H9 (cell line): ENCODE measurements around the gene PRKCZ. TPM values are rescaled to one million over a fixed set of nuclear protein-coding genes. Genes with fewer than 3 reads are reported as not detected.

Source experiments
- DNase-seq: peaks from one replicate; pipeline ENCODE4 v3.0.0-alpha.2; 2017
- H2AFZ ChIP-seq: one replicate; pipeline ENCODE4 v1.6.1; 2013; ENCODE audit warnings: mild to moderate bottlenecking, low read length, control low read depth, moderate library complexity
- H2AK5ac ChIP-seq: 2 replicates; pipeline ENCODE4 v1.6.1; 2013; ENCODE audit warnings: low read length, control low read depth, mixed read lengths; ENCODE audit not compliant: insufficient read length
- H2BK120ac ChIP-seq: one replicate; pipeline ENCODE4 v1.6.1; 2013; ENCODE audit warnings: low read depth, mild to moderate bottlenecking, low read length, control low read depth, inconsistent platforms; ENCODE audit not compliant: poor library complexity, severe bottlenecking
- H2BK12ac ChIP-seq: 2 replicates; pipeline ENCODE4 v1.6.1; 2013; ENCODE audit warnings: low read length, control low read depth, mixed read lengths, low read depth; ENCODE audit not compliant: insufficient read length
- H2BK15ac ChIP-seq: 2 replicates; pipeline ENCODE4 v1.6.1; 2013; ENCODE audit warnings: low read depth, low read length, control low read depth
- H2BK20ac ChIP-seq: one replicate; pipeline ENCODE4 v1.6.1; 2013; ENCODE audit warnings: low read depth, mild to moderate bottlenecking, low read length, control low read depth, inconsistent platforms; ENCODE audit not compliant: poor library complexity, severe bottlenecking
- H2BK5ac ChIP-seq: 2 replicates; pipeline ENCODE4 v1.6.1; 2013; ENCODE audit warnings: low read length, control low read depth, mixed read lengths; ENCODE audit not compliant: insufficient read length
- H3K14ac ChIP-seq: 2 replicates; pipeline ENCODE4 v1.6.1; 2013; ENCODE audit warnings: low read length, control low read depth; ENCODE audit not compliant: insufficient read depth
- H3K18ac ChIP-seq: 2 replicates; pipeline ENCODE4 v1.6.1; 2013; ENCODE audit warnings: low read depth, mild to moderate bottlenecking, mixed read lengths, low read length, control low read depth; ENCODE audit not compliant: insufficient read length
- H3K23ac ChIP-seq: 2 replicates; pipeline ENCODE4 v1.6.1; 2013; ENCODE audit warnings: low read length, control low read depth, mixed read lengths, low read depth; ENCODE audit not compliant: insufficient read length
- H3K23me2 ChIP-seq: 2 replicates; pipeline ENCODE4 v1.6.1; 2013; ENCODE audit warnings: low read depth, mild to moderate bottlenecking, mixed read lengths, low read length, control low read depth; ENCODE audit not compliant: insufficient read length, poor library complexity, severe bottlenecking
- H3K27ac ChIP-seq: 2 replicates; pipeline ENCODE4 v1.5.1; 2013; ENCODE audit warnings: low read length, control low read depth, mixed read lengths, low read depth; ENCODE audit not compliant: insufficient read length
- H3K27me3 ChIP-seq: 2 replicates; pipeline ENCODE4 v1.6.1; 2013; ENCODE audit warnings: low read length, control low read depth, inconsistent platforms; ENCODE audit not compliant: insufficient read depth
- H3K4ac ChIP-seq: 2 replicates; pipeline ENCODE4 v1.6.1; 2013; ENCODE audit warnings: low read depth, mild to moderate bottlenecking, control low read depth, inconsistent platforms, low read length, moderate library complexity
- H3K4me1 ChIP-seq: 2 replicates; pipeline ENCODE4 v1.6.1; 2013; ENCODE audit warnings: low read length, control low read depth, inconsistent platforms; ENCODE audit not compliant: insufficient read depth
- H3K4me2 ChIP-seq: 2 replicates; pipeline ENCODE4 v1.6.1; 2013; ENCODE audit warnings: low read length, control low read depth, mixed read lengths; ENCODE audit not compliant: insufficient read length, insufficient read depth
- H3K56ac ChIP-seq: 2 replicates; pipeline ENCODE4 v1.6.1; 2013; ENCODE audit warnings: low read depth, mild to moderate bottlenecking, mixed read lengths, low read length, control low read depth; ENCODE audit not compliant: insufficient read length
- H3K79me1 ChIP-seq: 2 replicates; pipeline ENCODE4 v1.6.1; 2013; ENCODE audit warnings: low read depth, mild to moderate bottlenecking, moderate library complexity, low read length, control low read depth, inconsistent platforms; ENCODE audit not compliant: insufficient read depth, poor library complexity, severe bottlenecking
- H3K79me2 ChIP-seq: 2 replicates; pipeline ENCODE4 v1.6.1; 2013; ENCODE audit warnings: low read length, control low read depth, inconsistent platforms; ENCODE audit not compliant: insufficient read depth
- H3K9ac ChIP-seq: 2 replicates; pipeline ENCODE4 v1.6.1; 2013; ENCODE audit warnings: low read length, control low read depth, mixed read lengths; ENCODE audit not compliant: insufficient read length; ENCODE audit errors: extremely low read depth
- H3K9me3 ChIP-seq: one replicate; pipeline ENCODE4 v1.6.1; 2013; ENCODE audit warnings: low read depth, low read length, inconsistent platforms; ENCODE audit not compliant: control insufficient read depth
- H3T11ph ChIP-seq: one replicate; pipeline ENCODE4 v1.6.1; 2013; ENCODE audit warnings: mild to moderate bottlenecking, low read length, control low read depth, inconsistent platforms
- H4K20me1 ChIP-seq: one replicate; pipeline ENCODE4 v1.6.1; 2013; ENCODE audit not compliant: control insufficient read depth, insufficient read length, insufficient read depth
- H4K5ac ChIP-seq: 2 replicates; pipeline ENCODE4 v1.6.1; 2013; ENCODE audit warnings: low read depth, mild to moderate bottlenecking, mixed read lengths, low read length, control low read depth; ENCODE audit not compliant: insufficient read length
- H4K8ac ChIP-seq: replicated peaks from 2 replicates; pipeline ENCODE4 v1.6.1; 2013; ENCODE audit warnings: low read length, control low read depth, mixed read lengths, low read depth; ENCODE audit not compliant: insufficient read length
- H4K91ac ChIP-seq: 2 replicates; pipeline ENCODE4 v1.6.1; 2013; ENCODE audit warnings: low read depth, mild to moderate bottlenecking, moderate library complexity, mixed read lengths, low read length, control low read depth; ENCODE audit not compliant: insufficient read length
- H3K27ac Mint-ChIP-seq, 3 experiments: 2 replicates in 2 of 3; 3 replicates in 1 of 3; pipeline ENCODE4 v1.8.0; 2020 to 2021; ENCODE audit warnings: mixed read lengths in 3 of 3, mild to moderate bottlenecking in 1 of 3, moderate library complexity in 1 of 3
- H3K27me3 Mint-ChIP-seq: 2 replicates; pipeline ENCODE4 v1.8.0; 2021; ENCODE audit warnings: low read depth, mild to moderate bottlenecking, moderate library complexity, mixed read lengths
- H3K36me3 Mint-ChIP-seq, 3 experiments: 2 replicates in 2 of 3; 3 replicates in 1 of 3; pipeline ENCODE4 v1.8.0; 2020 to 2021; ENCODE audit warnings: low read depth in 3 of 3, mixed read lengths in 3 of 3; ENCODE audit not compliant: insufficient read depth in 1 of 3
- H3K4me1 Mint-ChIP-seq, 2 experiments: 2 replicates each; pipeline ENCODE4 v1.8.0; 2020; ENCODE audit warnings: mixed read lengths in 2 of 2
- H3K4me3 Mint-ChIP-seq, 2 experiments: 2 replicates in 1 of 2; 3 replicates in 1 of 2; pipeline ENCODE4 v1.8.0; 2020 to 2021; ENCODE audit warnings: mild to moderate bottlenecking in 2 of 2, mixed read lengths in 2 of 2, moderate library complexity in 1 of 2
- H3K9me3 Mint-ChIP-seq, 2 experiments: 2 replicates in 1 of 2; 3 replicates in 1 of 2; pipeline ENCODE4 v1.8.0; 2020; ENCODE audit warnings: mild to moderate bottlenecking in 2 of 2, mixed read lengths in 2 of 2, moderate library complexity in 1 of 2
- CTCF ChIP-seq: fragments of 200-600 bp; sonication (generic); conservative IDR thresholded peaks from 3 replicates; pipeline ENCODE4 v1.8.0; 2021; ENCODE audit warnings: antibody characterized with exemption, mild to moderate bottlenecking
- WGBS: extraction: QIAGEN DNeasy Blood & Tissue Kit; methylation state at CpG from one replicate; pipeline ENCODE4 v1.1.7; 2013; ENCODE audit warnings: missing lambda C conversion rate, low lambda C conversion rate, mixed read lengths; ENCODE audit not compliant: insufficient read length; ENCODE audit errors: extremely low coverage; 5-methylcytosine and 5-hydroxymethylcytosine counted together
- total RNA-seq: library from RNA; stranded (reverse); gene quantifications from 2 replicates; pipeline ENCODE4 v1.2.1, GENCODE V29; 2021

The PRKCZ gene
- total RNA-seq, 1 experiment from 2014 or later = 48.4 TPM

- Histone ChIP-seq H3K27me3 (no peaks in the 10 kb centered on the region), H4K8ac (no peak overlapping the region), H3K9me3 (no peaks in the 10 kb centered on the region), H2AK5ac (no peak overlapping the region), H2BK120ac (no peak overlapping the region), H3K56ac (no peak overlapping the region), H3K27ac (no peak overlapping the region), H3K4ac (no peak overlapping the region), H3K18ac (no peak overlapping the region), H2BK5ac (no peak overlapping the region), H3K23me2 (peaks cover 10% of the 10 kb centered on the region), H3K4me2 (no peak overlapping the region), H2BK20ac (no peak overlapping the region), H3K9ac (no peak overlapping the region), H3K4me1 (no peaks in the 10 kb centered on the region; the same call in 1 of the 2 replicates), H3K79me1 (no peaks in the 10 kb centered on the region), H2AFZ (no peak overlapping the region), H3K14ac (no peak overlapping the region), H3T11ph (no peak overlapping the region), H3K79me2 (no peaks in the 10 kb centered on the region), H3K23ac (no peak overlapping the region), H4K5ac (no peak overlapping the region), H4K91ac (no peak overlapping the region), H4K20me1 (no peaks in the 10 kb centered on the region), H2BK12ac (no peak overlapping the region), H2BK15ac (no peak overlapping the region)
- Mint-ChIP-seq H3K27me3 (peaks cover 20% of the 10 kb centered on the region), H3K4me3 (peak overlapping the region; percentile 3 to 72; a peak in 3 of 5 replicates), H3K27ac (0 out of 7 replicates have a peak overlapping the region, but pooled peaks of 1 of the 3 experiments have one; percentile 4), H3K4me1 (peaks cover 18 to 37% of the 10 kb centered on the region in 2 experiments), H3K36me3 (no peaks in the 10 kb centered on the region; a peak in 2 of 7 replicates), H3K9me3 (peaks cover 0 to 3% of the 10 kb centered on the region in 2 experiments; a peak in 2 of 5 replicates)
- WGBS = no CpG with 5 or more reads among the region's 25 CpGs
- no peak for TF ChIP-seq CTCF
- no peak for DNase-seq
These were observed 2.2 kb upstream of the PRKCZ start for GRCh38 chr1:2047749-2048729.
